ENCODE measurements around the gene DCST1. TPM values are rescaled to one million over a fixed set of nuclear protein-coding genes. Genes with fewer than 3 reads are reported as not detected.

Gene DCST1
- total and polyA plus RNA-seq, 2 donors (not counting 3 experiments of a cell fraction or from before 2014, with no cell fraction given) = not detected

GRCh38 chr1:155092131-155092530, 58.5 kb downstream of the DCST1 start:
- no peak overlapping the region for H3K4me2 ChIP-seq (ENCODE audit: insufficient read depth, low read length)
- dilution Hi-C loops (cut with MboI; ENCODE audit: extremely low pct_ligation_motif_present, low sequenced_read_pairs) = no loop called here

More at GRCh38 chr1:155092131-155092530, 58.5 kb downstream of the DCST1 start:
- no peaks in the 10 kb centered on the region for H3K9me1 ChIP-seq (replicated peaks; ENCODE audit: control insufficient read depth, extremely low read depth, insufficient read depth, low read length)
- no peaks in the 10 kb centered on the region for H3K79me2 ChIP-seq (ENCODE audit: control insufficient read depth, insufficient read depth, low read length)
- POLR2A ChIA-PET = interaction anchor here (0.8 to 1.3 kb wide), 2 partner anchors 75 to 81 kb away, joined by 3 to 5 read pairs; partner anchors contain the start of gene KRTCAP2
- intact Hi-C loops (cut with micrococcal nuclease) = no loop called here
- FAIRE-seq (no peak), DNase-seq (ENCODE audit: low read depth, low spot score) (no peak)
- H3K4me1 ChIP-seq (ENCODE audit: control insufficient read depth, extremely low read depth, insufficient read depth, low read length) = no peaks in the 10 kb centered on the region
- CTCF ChIA-PET = interaction anchor here (0.5 to 13.7 kb wide), 35 partner anchors 8 to 533 kb away, joined by 3 to 673 read pairs (median 7); partner anchors contain the start of genes ADAM15, DPM3, EFNA1 and KRTCAP2
- H3K4me3 ChIP-seq (replicated peaks in 1 of 3; ENCODE audit: insufficient read depth in 1 of 3, low read depth in 1 of 3, low read length in 3 of 3) = no peak overlapping the region
- H3K36me3 ChIP-seq (ENCODE audit: control insufficient read depth in 2 of 2, extremely low read depth in 1 of 2, insufficient read depth in 2 of 2, low read length in 2 of 2) = no peaks in the 10 kb centered on the region
- TF ChIP-seq MYC (IDR thresholded peaks at IDR 0.05; ENCODE audit: low read depth, low read length) (no peak), MAX (IDR thresholded peaks at IDR 0.05; ENCODE audit: insufficient read depth, insufficient read length) (no peak), JUN (IDR thresholded peaks at IDR 0.05; ENCODE audit: borderline replicate concordance, insufficient read depth, insufficient read length, low read depth) (no peak), FOS (IDR thresholded peaks at IDR 0.05; ENCODE audit: borderline replicate concordance, insufficient read depth, low read length) (no peak), POLR2A (IDR thresholded peaks at IDR 0.05; ENCODE audit: low read depth, low read length) (no peak)
- TF ChIP-seq, protein P1, sequence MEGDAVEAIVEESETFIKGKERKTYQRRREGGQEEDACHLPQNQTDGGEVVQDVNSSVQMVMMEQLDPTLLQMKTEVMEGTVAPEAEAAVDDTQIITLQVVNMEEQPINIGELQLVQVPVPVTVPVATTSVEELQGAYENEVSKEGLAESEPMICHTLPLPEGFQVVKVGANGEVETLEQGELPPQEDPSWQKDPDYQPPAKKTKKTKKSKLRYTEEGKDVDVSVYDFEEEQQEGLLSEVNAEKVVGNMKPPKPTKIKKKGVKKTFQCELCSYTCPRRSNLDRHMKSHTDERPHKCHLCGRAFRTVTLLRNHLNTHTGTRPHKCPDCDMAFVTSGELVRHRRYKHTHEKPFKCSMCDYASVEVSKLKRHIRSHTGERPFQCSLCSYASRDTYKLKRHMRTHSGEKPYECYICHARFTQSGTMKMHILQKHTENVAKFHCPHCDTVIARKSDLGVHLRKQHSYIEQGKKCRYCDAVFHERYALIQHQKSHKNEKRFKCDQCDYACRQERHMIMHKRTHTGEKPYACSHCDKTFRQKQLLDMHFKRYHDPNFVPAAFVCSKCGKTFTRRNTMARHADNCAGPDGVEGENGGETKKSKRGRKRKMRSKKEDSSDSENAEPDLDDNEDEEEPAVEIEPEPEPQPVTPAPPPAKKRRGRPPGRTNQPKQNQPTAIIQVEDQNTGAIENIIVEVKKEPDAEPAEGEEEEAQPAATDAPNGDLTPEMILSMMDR (IDR thresholded peaks at IDR 0.05; ENCODE audit: extremely low read depth in 1 of 2, insufficient read depth in 1 of 2, low read depth in 1 of 2, low read length in 2 of 2) = no peak
- no peaks in the 10 kb centered on the region for H4K20me1 ChIP-seq (replicated peaks; ENCODE audit: control insufficient read depth, extremely low read depth, insufficient read depth, low read length)
- no peak overlapping the region for H3K9ac ChIP-seq (replicated peaks; ENCODE audit: extremely low read depth, insufficient read depth, low read length)
- no peak overlapping the region for H3K27ac ChIP-seq (ENCODE audit: insufficient read depth, low read depth, low read length)
- no peak overlapping the region for H2AFZ ChIP-seq (ENCODE audit: low read depth, low read length)
- H3K27me3 ChIP-seq (ENCODE audit: control insufficient read depth in 2 of 2, insufficient read depth in 2 of 2, low read length in 2 of 2) = peaks cover 6 to 19% of the 10 kb centered on the region in 2 experiments
- no TSS peak for BruUV-seq (replicated peaks)
- H3K9me3 ChIP-seq (replicated peaks; ENCODE audit: control insufficient read depth, insufficient read depth, low read length) = no peaks in the 10 kb centered on the region
